ENCODE results near the gene SEMA3E. TPM values are rescaled to one million over a fixed set of nuclear protein-coding genes. Genes with fewer than 3 reads are reported as not detected.

SEMA3E gene
- total RNA-seq, 1 experiment from 2014 or later, result 7.3 TPM

GRCh38 chr7:83338277-83338950, 310.5 kb downstream of the SEMA3E start:
- Histone ChIP-seq H3K27me3 (ENCODE audit: control insufficient read depth, insufficient read depth, low read length) (peaks cover 2% of the 10 kb centered on the region; the same call in 1 of the 2 replicates), H3K4me1 (ENCODE audit: control insufficient read depth, insufficient read depth, low read length) (no peaks in the 10 kb centered on the region), H3K27ac (ENCODE audit: low read length) (no peak overlapping the region), H3K36me3 (ENCODE audit: control insufficient read depth, insufficient read depth, low read length) (no peaks in the 10 kb centered on the region), H3K9me3 (ENCODE audit: control insufficient read depth, insufficient read depth, low read depth, low read length) (no peaks in the 10 kb centered on the region), H3K4me3 (ENCODE audit: low read depth in 2 of 2, low read length in 2 of 2) (no peak overlapping the region)
- TF ChIP-seq TCF7L2 (IDR thresholded peaks at IDR 0.05; ENCODE audit: low read depth, low read length), result no peak
- no peak for TF ChIP-seq POLR2AphosphoS5 (IDR thresholded peaks at IDR 0.05; ENCODE audit: low read depth, low read length)
- TF ChIP-seq SIN3A (IDR thresholded peaks at IDR 0.05; ENCODE audit: borderline replicate concordance, insufficient read depth, low read depth, low read length), result no peak
- no peak for TF ChIP-seq CTCF (IDR thresholded peaks at IDR 0.05)
- TF ChIP-seq REST (IDR thresholded peaks at IDR 0.05; ENCODE audit: insufficient read depth in 1 of 2, low read depth in 2 of 2, low read length in 1 of 2), result no peak
- in situ Hi-C loops (cut with HindIII; ENCODE audit: low pct_unique_long_range_greater_than_20kb, low sequenced_read_pairs) (no loop called here), intact Hi-C loops (cut with micrococcal nuclease; ENCODE audit: unreplicated experiment) (no loop called here)
- CTCF ChIA-PET, result no interaction called here
- no peak for ATAC-seq
- POLR2A ChIA-PET, result no interaction called here
- BruUV-seq (replicated peaks), result no TSS peak
- no peak for DNase-seq (ENCODE audit: low read depth, low spot score)

GRCh38 chr7:83337050-83337449, 311.9 kb downstream of the SEMA3E start:
- no peak overlapping the region for H3K27ac ChIP-seq (ENCODE audit: low read length)
- TF ChIP-seq CTCF (IDR thresholded peaks at IDR 0.05) (no peak), SIN3A (IDR thresholded peaks at IDR 0.05; ENCODE audit: borderline replicate concordance, insufficient read depth, low read depth, low read length) (no peak), TCF7L2 (IDR thresholded peaks at IDR 0.05; ENCODE audit: low read depth, low read length) (no peak), REST (IDR thresholded peaks at IDR 0.05; ENCODE audit: insufficient read depth in 1 of 2, low read depth in 2 of 2, low read length in 1 of 2) (no peak), POLR2AphosphoS5 (IDR thresholded peaks at IDR 0.05; ENCODE audit: low read depth, low read length) (no peak)
- POLR2A ChIA-PET, result no interaction called here
- H3K9me3 ChIP-seq (ENCODE audit: control insufficient read depth, insufficient read depth, low read depth, low read length), result no peaks in the 10 kb centered on the region
- no peaks in the 10 kb centered on the region for H3K4me1 ChIP-seq (ENCODE audit: control insufficient read depth, insufficient read depth, low read length)
- H3K36me3 ChIP-seq (ENCODE audit: control insufficient read depth, insufficient read depth, low read length), result no peaks in the 10 kb centered on the region
- in situ Hi-C loops (cut with HindIII; ENCODE audit: low pct_unique_long_range_greater_than_20kb, low sequenced_read_pairs) (no loop called here), intact Hi-C loops (cut with micrococcal nuclease; ENCODE audit: unreplicated experiment) (no loop called here)
- no peak overlapping the region for H3K4me3 ChIP-seq (ENCODE audit: low read depth in 2 of 2, low read length in 2 of 2)
- ATAC-seq, result no peak
- peaks cover 2% of the 10 kb centered on the region; the same call in 1 of the 2 replicates for H3K27me3 ChIP-seq (ENCODE audit: control insufficient read depth, insufficient read depth, low read length)
- no peak for DNase-seq (ENCODE audit: low read depth, low spot score)
- BruUV-seq (replicated peaks), result no TSS peak
- CTCF ChIA-PET, result interaction anchor here (0.5 kb wide), 1 partner anchor 206 kb away, joined by 3 read pairs; no protein-coding TSS in a partner anchor

Data from Panc1 (cell line).